ENCODE data around the gene USP32. TPM values are rescaled to one million over a fixed set of nuclear protein-coding genes. Genes with fewer than 3 reads are reported as not detected.

USP32 gene
- total and polyA plus RNA-seq, 2 of the 8 experiments (the other 6 are each of a cell fraction or from before 2014, with no cell fraction given) = 29.6 to 112 TPM

GRCh38 chr17:60355663-60356594, 36.0 kb downstream of the USP32 start:
- CTCF ChIA-PET (ENCODE audit: partially characterized antibody) = interaction anchor here (0.6 kb wide), 1 partner anchor 81 kb away, joined by 3 read pairs; no protein-coding TSS in a partner anchor
- Histone ChIP-seq H3K4me1 (replicated peaks in 1 of 4; ENCODE audit: control insufficient read depth in 3 of 4, insufficient read depth in 4 of 4, low read length in 3 of 4) (peaks cover 0 to 4% (median 1%) of the 10 kb centered on the region in 4 experiments; a peak in 2 of 7 replicates), H2BK15ac (ENCODE audit: low read length) (no peak overlapping the region), H2BK20ac (ENCODE audit: low read length) (no peak overlapping the region), H3K4ac (replicated peaks; ENCODE audit: insufficient read length, low read depth, low read length) (no peak overlapping the region), H3K4me2 (ENCODE audit: insufficient read depth in 1 of 2, low read depth in 2 of 2, low read length in 2 of 2) (no peak overlapping the region), H3K18ac (ENCODE audit: extremely low read depth, low read length) (no peak overlapping the region), H4K8ac (ENCODE audit: extremely low read depth, insufficient read depth, low read length) (no peak overlapping the region), H3K79me2 (ENCODE audit: control insufficient read depth in 1 of 2, insufficient read depth in 2 of 2, low read length in 2 of 2) (peaks cover 3 to 93% of the 10 kb centered on the region in 2 experiments; a peak in 3 of 4 replicates), H3K23ac (ENCODE audit: insufficient read length) (no peak overlapping the region), H3K14ac (ENCODE audit: insufficient read length) (no peak overlapping the region), H2BK5ac (ENCODE audit: low read depth, low read length) (no peak overlapping the region), H2AK5ac (ENCODE audit: low read depth, low read length) (no peak overlapping the region), H3K4me3 (ENCODE audit: extremely low read depth in 1 of 4, insufficient read depth in 2 of 4, low read depth in 3 of 4, low read length in 4 of 4) (no peak overlapping the region), H4K5ac (ENCODE audit: insufficient read length, low read depth, low read length) (no peak overlapping the region), H3K23me2 (ENCODE audit: low read depth, low read length) (no peaks in the 10 kb centered on the region), H3K56ac (replicated peaks; ENCODE audit: insufficient read length, low read depth, low read length) (no peak overlapping the region), H2BK12ac (ENCODE audit: low read depth, low read length) (no peak overlapping the region), H3K27me3 (replicated peaks in 1 of 4; ENCODE audit: control insufficient read depth in 3 of 4, extremely low read depth in 1 of 4, insufficient read depth in 3 of 4, low read length in 3 of 4) (no peaks in the 10 kb centered on the region), H4K20me1 (replicated peaks in 1 of 2; ENCODE audit: control insufficient read depth in 1 of 2, insufficient read depth in 2 of 2, low read length in 2 of 2) (peaks cover 3 to 5% of the 10 kb centered on the region in 2 experiments), H2BK120ac (replicated peaks; ENCODE audit: low read depth, low read length) (no peak overlapping the region), H4K91ac (replicated peaks; ENCODE audit: insufficient read length, low read length) (no peak overlapping the region), H3K9ac (replicated peaks in 1 of 4; ENCODE audit: extremely low read depth in 1 of 4, low read depth in 3 of 4, low read length in 3 of 4) (no peak overlapping the region), H3K36me3 (ENCODE audit: control insufficient read depth in 2 of 4, insufficient read depth in 4 of 4, low read length in 3 of 4) (no peaks in the 10 kb centered on the region), H3K27ac (ENCODE audit: low read depth, low read length) (no peak overlapping the region), H2AFZ (ENCODE audit: low read length) (no peak overlapping the region), H3K9me3 (ENCODE audit: insufficient read depth in 2 of 2, low read depth in 1 of 2, low read length in 1 of 2) (no peaks in the 10 kb centered on the region), H3K79me1 (ENCODE audit: low read depth, low read length) (peaks cover 8% of the 10 kb centered on the region)
- WGBS, 2 experiments (ENCODE audit: extremely low coverage in 1 of 2, insufficient coverage in 1 of 2, insufficient read length in 1 of 2, insufficient replicate concordance in 2 of 2, low coverage in 1 of 2, low lambda C conversion rate in 2 of 2, missing lambda C conversion rate in 1 of 2) = 93% methylated on average over 4 of the region's 4 CpGs; no CpG with 5 or more reads in 1 of the 2 experiments
- TF ChIP-seq GTF2F1 (IDR thresholded peaks at IDR 0.05; ENCODE audit: borderline replicate concordance, low read depth, low read length) = no peak
- no peak for TF ChIP-seq SP2 (IDR thresholded peaks at IDR 0.05; ENCODE audit: low read length)
- POLR2A ChIA-PET (ENCODE audit: partially characterized antibody) = interaction anchor here (0.8 kb wide), 1 partner anchor 15 kb away, joined by 3 read pairs; no protein-coding TSS in a partner anchor
- FAIRE-seq = no peak
- no peak for DNase-seq (ENCODE audit: low read depth in 1 of 2, low spot score in 2 of 2)
